ENCODE measurements around the gene TLCD1.

TLCD1 gene

DNA sequence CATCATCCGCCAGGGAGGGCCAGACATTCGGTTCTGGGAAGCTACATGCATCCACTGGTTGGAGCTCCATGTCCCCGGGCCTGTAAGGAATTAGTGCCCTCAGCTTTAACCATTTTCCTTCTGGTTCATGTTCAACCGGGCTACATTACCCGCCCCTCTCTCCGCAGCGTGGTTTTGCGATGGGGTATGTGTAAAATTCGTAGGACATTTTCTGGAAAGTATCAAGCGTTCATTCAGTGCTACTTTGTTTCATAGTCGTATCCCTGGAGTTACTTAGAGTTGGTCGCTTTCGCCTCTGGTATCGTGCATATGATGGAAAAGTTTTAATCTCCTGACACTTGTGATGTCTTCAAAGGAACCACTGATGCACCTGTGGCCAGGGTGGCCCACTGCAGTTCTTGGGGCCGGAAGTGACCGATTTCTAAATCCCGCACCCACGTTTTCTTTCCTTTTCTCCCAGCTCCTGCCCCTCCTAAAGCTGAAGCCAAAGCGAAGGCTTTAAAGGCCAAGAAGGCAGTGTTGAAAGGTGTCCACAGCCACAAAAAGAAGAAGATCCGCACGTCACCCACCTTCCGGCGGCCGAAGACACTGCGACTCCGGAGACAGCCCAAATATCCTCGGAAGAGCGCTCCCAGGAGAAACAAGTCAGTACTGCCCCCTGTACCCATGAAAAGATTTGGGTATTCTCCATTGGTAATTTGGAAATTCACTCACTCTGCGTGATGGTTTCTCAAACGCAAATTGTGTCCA is 5.6 kb downstream of the TLCD1 start:
- Histone ChIP-seq H3K27me3 (ENCODE audit: control insufficient read depth in 5 of 5, insufficient read depth in 4 of 5, low read length in 5 of 5) (peaks cover 0 to 8% (median 2%) of the 10 kb centered on the region in 5 donors), H3K9ac (ENCODE audit: low read length in 5 of 5) (peak overlapping the region; percentile 65 to 92 (median 87)), H3K9me3 (ENCODE audit: control insufficient read depth in 5 of 5, low read length in 5 of 5) (no peaks in the 10 kb centered on the region), H3K4me3 (ENCODE audit: low read depth in 1 of 5, low read length in 5 of 5) (peak overlapping the region; percentile 64 to 96 (median 92)), H3K4me1 (ENCODE audit: control insufficient read depth in 5 of 5, insufficient read depth in 5 of 5, low read length in 5 of 5) (peaks cover 12 to 66% (median 51%) of the 10 kb centered on the region in 5 donors), H3K36me3 (ENCODE audit: control insufficient read depth in 5 of 5, insufficient read depth in 5 of 5, low read length in 5 of 5) (peaks cover 8 to 37% (median 33%) of the 10 kb centered on the region in 5 donors), H3K27ac (ENCODE audit: low read depth, low read length) (peak overlapping the region; percentile 80)

DNA sequence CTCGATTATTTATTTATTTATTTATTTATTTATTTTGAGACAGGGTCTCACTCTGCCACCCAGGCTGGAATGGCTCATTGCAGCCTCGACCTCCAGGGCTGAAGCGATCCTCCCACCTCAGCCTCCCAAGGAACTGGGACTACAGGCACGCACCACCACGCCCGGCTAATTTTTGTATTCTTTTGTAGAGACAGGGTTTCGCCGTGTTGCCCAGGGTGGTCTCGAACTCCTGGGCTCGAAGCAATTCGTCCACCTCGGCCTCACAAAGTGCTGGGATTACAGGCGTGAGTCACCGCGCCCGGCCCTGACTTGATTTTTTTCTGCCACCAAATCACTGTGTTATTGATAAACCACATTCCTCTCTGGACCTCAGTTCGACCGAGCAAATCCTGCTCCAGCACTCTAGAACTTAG is 7.0 kb downstream of the TLCD1 start:
- peaks cover 8 to 42% (median 40%) of the 10 kb centered on the region in 5 donors for H3K36me3 ChIP-seq (ENCODE audit: control insufficient read depth in 5 of 5, insufficient read depth in 5 of 5, low read length in 5 of 5)
- peak overlapping the region in 2 of 5 donors; percentile 34 to 92 for H3K9ac ChIP-seq (ENCODE audit: low read length in 5 of 5)
- H3K27ac ChIP-seq (ENCODE audit: low read depth, low read length), result peak overlapping the region; percentile 80
- peaks cover 9 to 59% (median 46%) of the 10 kb centered on the region in 5 donors for H3K4me1 ChIP-seq (ENCODE audit: control insufficient read depth in 5 of 5, insufficient read depth in 5 of 5, low read length in 5 of 5)
- H3K4me3 ChIP-seq (ENCODE audit: low read depth in 1 of 5, low read length in 5 of 5), result peak overlapping the region in 4 of 5 donors; percentile 57 to 93 (median 78)
- peaks cover 0 to 8% (median 2%) of the 10 kb centered on the region in 5 donors for H3K27me3 ChIP-seq (ENCODE audit: control insufficient read depth in 5 of 5, insufficient read depth in 4 of 5, low read length in 5 of 5)
- no peaks in the 10 kb centered on the region for H3K9me3 ChIP-seq (ENCODE audit: control insufficient read depth in 5 of 5, low read length in 5 of 5)

DNA sequence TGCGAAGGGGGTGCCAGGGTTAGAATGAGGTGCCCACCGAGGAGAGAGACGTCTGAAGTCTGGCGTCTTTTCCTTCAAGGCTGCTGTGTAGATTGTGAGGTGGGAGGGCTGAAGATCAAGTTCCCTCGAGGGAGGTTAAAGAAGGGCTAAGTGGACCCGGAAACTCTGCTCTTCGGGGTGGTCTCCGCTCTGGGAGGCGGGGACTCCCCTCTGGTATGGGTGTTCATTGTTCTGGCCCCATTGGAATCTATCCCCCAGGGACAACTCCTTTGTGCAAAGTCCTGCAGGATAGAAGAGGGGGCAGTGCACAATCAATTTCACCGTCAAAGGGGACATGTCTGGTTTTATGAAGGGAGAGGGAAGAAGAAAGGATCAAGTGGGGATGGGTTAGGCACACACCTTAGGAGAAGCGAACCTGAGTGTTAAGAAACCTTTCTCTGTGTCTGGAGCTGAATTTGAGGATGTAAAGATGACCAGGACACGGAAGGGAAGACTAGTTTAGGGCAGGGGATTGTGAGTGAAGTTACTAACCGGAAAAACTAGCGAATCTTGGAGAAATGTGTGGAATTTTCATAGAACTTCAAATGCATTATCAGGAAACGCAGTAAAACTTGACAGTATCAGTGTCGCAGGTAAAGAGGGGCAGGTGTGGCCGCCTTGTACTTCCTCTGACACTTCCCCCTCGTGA is 7.6 kb downstream of the TLCD1 start:
- Histone ChIP-seq H3K27ac (ENCODE audit: low read depth, low read length) (peak overlapping the region; percentile 13), H3K27me3 (ENCODE audit: control insufficient read depth in 5 of 5, insufficient read depth in 4 of 5, low read length in 5 of 5) (peaks cover 0 to 8% (median 2%) of the 10 kb centered on the region in 5 donors), H3K9ac (ENCODE audit: low read length in 5 of 5) (peak overlapping the region in 2 of 5 donors; percentile 34 to 83), H3K4me1 (ENCODE audit: control insufficient read depth in 5 of 5, insufficient read depth in 5 of 5, low read length in 5 of 5) (peaks cover 9 to 59% (median 46%) of the 10 kb centered on the region in 5 donors), H3K36me3 (ENCODE audit: control insufficient read depth in 5 of 5, insufficient read depth in 5 of 5, low read length in 5 of 5) (peaks cover 4 to 37% (median 35%) of the 10 kb centered on the region in 5 donors), H3K9me3 (ENCODE audit: control insufficient read depth in 5 of 5, low read length in 5 of 5) (no peaks in the 10 kb centered on the region), H3K4me3 (ENCODE audit: low read depth in 1 of 5, low read length in 5 of 5) (peak overlapping the region; percentile 35 to 92 (median 66))

DNA sequence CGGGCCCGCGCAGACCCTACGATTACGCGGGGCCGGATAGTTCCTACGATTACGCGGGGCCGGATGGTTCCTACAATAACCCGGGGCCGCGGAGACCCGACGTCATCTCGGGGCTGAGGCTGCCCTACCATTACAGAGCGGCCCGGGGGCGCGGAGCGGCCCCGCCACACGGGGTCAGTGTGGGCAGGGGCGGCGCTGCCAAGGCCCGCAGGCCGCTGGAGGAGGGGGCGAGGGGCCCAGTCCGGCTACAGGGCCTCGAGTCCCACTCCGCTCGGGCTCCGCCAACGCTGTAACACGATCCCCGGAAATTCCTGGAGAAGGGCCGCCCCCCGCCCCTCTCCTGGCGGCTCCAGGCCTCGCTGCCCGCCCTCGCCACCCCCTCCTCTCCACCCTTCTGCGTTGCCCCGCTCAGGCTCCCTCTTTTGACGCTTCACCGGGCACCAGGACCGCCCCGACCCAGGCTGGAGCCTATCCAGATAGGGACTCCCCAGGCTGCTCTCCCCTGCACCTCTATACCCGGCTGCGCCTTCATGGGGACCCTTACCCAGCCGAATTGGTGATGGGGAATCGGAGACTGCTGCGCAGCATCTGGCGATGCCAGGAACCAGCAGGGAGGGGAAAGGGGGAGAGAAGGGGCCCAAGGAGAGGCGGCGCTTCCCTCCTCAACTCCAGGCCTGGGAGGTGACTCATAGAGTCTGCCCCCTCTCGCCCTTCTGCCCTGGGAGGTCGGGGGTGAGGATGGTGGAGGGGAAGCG is 8.3 kb downstream of the TLCD1 start, which contains the start of gene RAB34:
TSS of gene RAB34 (minus strand) at position 291 of the 755 bp plus-strand sequence. CDS start 602 bp downstream, outside the sequence.
- Histone ChIP-seq H3K4me1 (ENCODE audit: control insufficient read depth in 5 of 5, insufficient read depth in 5 of 5, low read length in 5 of 5) (peaks cover 9 to 59% (median 46%) of the 10 kb centered on the region in 5 donors), H3K36me3 (ENCODE audit: control insufficient read depth in 5 of 5, insufficient read depth in 5 of 5, low read length in 5 of 5) (peaks cover 3 to 30% (median 28%) of the 10 kb centered on the region in 5 donors), H3K27ac (ENCODE audit: low read depth, low read length) (peak within 1 kb of the TSS; percentile 13), H3K4me3 (ENCODE audit: low read depth in 1 of 5, low read length in 5 of 5) (peak within 1 kb of the TSS; percentile 35 to 92 (median 66)), H3K9ac (ENCODE audit: low read length in 5 of 5) (peak within 1 kb of the TSS; percentile 2 to 83 (median 73)), H3K27me3 (ENCODE audit: control insufficient read depth in 5 of 5, insufficient read depth in 4 of 5, low read length in 5 of 5) (peaks cover 0 to 8% (median 2%) of the 10 kb centered on the region in 5 donors), H3K9me3 (ENCODE audit: control insufficient read depth in 5 of 5, low read length in 5 of 5) (no peaks in the 10 kb centered on the region)

DNA sequence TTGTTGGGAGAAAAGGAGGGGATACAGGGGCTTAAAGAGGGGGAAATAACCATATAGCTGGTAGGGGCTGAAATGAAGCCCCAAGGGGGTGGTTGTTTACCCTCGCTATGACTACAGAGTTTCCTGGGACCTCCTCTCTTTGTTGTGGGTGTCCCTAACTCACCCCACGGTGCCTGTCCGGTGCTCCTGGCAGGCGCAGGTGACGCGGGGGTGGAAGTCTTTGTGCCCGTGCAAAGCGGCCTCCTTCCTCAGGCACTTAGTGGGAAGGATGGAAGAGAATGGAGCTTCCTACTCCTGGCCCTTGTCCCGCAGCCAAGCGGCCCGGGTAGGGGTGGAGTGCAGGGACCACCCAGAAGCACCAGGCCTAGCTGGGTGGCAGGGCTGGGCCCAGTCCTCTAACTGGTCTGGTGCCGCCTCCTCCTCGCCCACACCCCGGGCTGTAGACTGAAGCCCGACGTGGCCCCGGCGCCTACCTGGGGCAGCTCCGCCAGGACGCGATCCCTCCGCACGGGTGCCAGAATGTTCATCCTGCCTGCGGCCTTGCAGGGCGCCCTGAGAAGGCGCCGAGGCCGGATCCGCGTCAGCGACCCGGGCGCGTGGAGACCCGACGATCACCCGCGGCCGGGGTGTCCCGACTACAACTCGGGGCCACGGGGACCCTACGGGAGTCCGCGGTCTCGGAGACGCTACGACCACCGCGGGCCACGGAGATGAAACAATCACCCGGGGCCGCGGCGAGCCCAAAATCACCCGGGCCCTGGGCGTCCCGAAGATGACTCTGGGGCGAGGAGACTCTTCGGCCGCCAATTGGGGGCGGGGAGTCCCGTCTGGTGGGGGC is 9.1 kb downstream of the TLCD1 start:
- Histone ChIP-seq H3K36me3 (ENCODE audit: control insufficient read depth in 5 of 5, insufficient read depth in 5 of 5, low read length in 5 of 5) (peaks cover 3 to 23% (median 22%) of the 10 kb centered on the region in 5 donors), H3K27me3 (ENCODE audit: control insufficient read depth in 5 of 5, insufficient read depth in 4 of 5, low read length in 5 of 5) (peaks cover 0 to 8% (median 4%) of the 10 kb centered on the region in 5 donors), H3K9me3 (ENCODE audit: control insufficient read depth in 5 of 5, low read length in 5 of 5) (no peaks in the 10 kb centered on the region), H3K9ac (ENCODE audit: low read length in 5 of 5) (peak overlapping the region; percentile 2 to 83 (median 73)), H3K27ac (ENCODE audit: low read depth, low read length) (peak overlapping the region; percentile 13), H3K4me3 (ENCODE audit: low read depth in 1 of 5, low read length in 5 of 5) (peak overlapping the region; percentile 31 to 92 (median 65)), H3K4me1 (ENCODE audit: control insufficient read depth in 5 of 5, insufficient read depth in 5 of 5, low read length in 5 of 5) (peaks cover 9 to 66% (median 52%) of the 10 kb centered on the region in 5 donors)

DNA sequence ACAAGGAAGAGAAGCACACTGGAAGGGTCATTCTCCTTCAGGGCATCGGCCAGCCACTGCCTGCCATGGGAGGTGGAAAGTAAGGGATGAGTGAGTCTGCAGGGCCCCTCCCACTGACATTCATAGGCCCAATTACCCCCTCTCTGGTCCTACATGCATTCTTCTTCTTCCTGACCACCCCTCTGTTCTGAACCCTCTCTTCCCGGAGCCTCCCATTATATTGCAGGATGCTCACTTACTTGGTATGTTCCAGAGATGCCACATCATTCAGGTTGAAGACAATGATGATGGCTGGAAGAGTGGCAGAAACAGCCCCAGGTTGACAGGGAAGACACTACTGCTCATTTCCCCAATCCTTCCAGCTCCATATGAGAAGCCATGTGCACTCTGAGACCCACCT is 10.8 kb downstream of the TLCD1 start:
- Histone ChIP-seq H3K9me3 (ENCODE audit: control insufficient read depth in 5 of 5, low read length in 5 of 5) (no peaks in the 10 kb centered on the region), H3K4me3 (ENCODE audit: low read depth in 1 of 5, low read length in 5 of 5) (no peak overlapping the region), H3K9ac (ENCODE audit: low read length in 5 of 5) (no peak overlapping the region), H3K4me1 (ENCODE audit: control insufficient read depth in 5 of 5, insufficient read depth in 5 of 5, low read length in 5 of 5) (peaks cover 3 to 64% (median 46%) of the 10 kb centered on the region in 5 donors), H3K27ac (ENCODE audit: low read depth, low read length) (no peak overlapping the region), H3K27me3 (ENCODE audit: control insufficient read depth in 5 of 5, insufficient read depth in 4 of 5, low read length in 5 of 5) (peaks cover 0 to 8% (median 4%) of the 10 kb centered on the region in 5 donors), H3K36me3 (ENCODE audit: control insufficient read depth in 5 of 5, insufficient read depth in 5 of 5, low read length in 5 of 5) (peaks cover 0 to 18% (median 15%) of the 10 kb centered on the region in 5 donors)

DNA sequence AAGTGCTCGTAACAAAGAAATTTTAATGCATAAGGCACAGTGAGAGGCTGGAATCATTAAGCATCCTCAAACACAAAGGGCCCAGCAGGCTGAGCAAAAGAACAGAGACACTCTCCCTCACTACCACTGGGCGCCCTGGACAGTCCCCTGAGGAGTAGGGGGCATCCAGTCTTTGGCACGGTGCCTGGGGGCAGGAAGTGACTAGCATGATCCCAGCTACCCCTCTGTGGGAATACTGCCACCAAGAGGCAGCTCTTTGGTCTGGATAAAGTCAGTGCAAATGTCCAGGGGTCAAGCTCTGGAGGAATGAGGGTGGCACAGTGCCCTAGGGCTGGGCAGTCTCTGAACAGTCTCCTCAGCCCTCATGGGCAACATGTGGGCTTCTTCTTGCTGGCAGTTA is 11.8 kb downstream of the TLCD1 start:
- no peak overlapping the region for H3K9ac ChIP-seq (ENCODE audit: low read length in 5 of 5)
- H3K4me1 ChIP-seq (ENCODE audit: control insufficient read depth in 5 of 5, insufficient read depth in 5 of 5, low read length in 5 of 5), result peaks cover 0 to 57% (median 43%) of the 10 kb centered on the region in 5 donors
- H3K27ac ChIP-seq (ENCODE audit: low read depth, low read length), result no peak overlapping the region
- no peaks in the 10 kb centered on the region for H3K9me3 ChIP-seq (ENCODE audit: control insufficient read depth in 5 of 5, low read length in 5 of 5)
- H3K36me3 ChIP-seq (ENCODE audit: control insufficient read depth in 5 of 5, insufficient read depth in 5 of 5, low read length in 5 of 5), result peaks cover 0 to 18% (median 15%) of the 10 kb centered on the region in 5 donors
- peaks cover 0 to 8% (median 4%) of the 10 kb centered on the region in 5 donors for H3K27me3 ChIP-seq (ENCODE audit: control insufficient read depth in 5 of 5, insufficient read depth in 4 of 5, low read length in 5 of 5)
- no peak overlapping the region for H3K4me3 ChIP-seq (ENCODE audit: low read depth in 1 of 5, low read length in 5 of 5)

DNA sequence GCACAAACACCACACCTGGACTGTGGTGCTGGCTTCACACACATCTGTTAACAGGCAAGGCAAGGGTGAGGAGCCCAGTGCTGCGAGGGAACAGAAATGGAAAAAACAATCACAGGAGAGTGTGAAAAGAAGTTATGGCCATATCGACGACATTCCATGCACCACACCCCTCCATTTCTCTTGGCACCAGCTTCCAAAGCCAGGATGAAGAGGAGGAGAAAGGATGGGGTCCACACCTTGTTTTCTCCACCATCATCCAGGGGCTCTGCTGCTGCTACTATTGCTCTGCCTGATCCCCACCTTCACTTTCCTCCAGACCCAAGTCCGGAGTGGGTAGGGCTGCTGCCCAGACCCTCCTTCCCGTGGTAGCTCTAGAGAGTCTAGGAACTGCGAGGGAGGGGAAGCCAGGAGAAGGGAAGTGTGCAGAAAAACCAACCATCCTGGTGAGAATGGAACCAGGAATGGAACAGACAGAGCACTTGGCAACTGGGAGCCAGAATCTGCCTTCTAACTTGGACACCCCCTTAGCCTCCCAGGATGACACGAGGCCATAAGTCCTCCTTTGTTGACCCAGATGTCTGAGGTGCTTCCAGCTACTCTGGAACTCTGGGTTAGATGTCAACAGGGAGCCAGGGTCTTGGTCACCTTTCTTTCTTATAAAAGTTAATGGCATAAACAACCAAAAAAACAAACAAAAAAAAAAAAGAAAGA is 13.2 kb downstream of the TLCD1 start:
- H3K4me3 ChIP-seq (ENCODE audit: low read depth in 1 of 5, low read length in 5 of 5), result peak overlapping the region in 1 of 5 donors; percentile 65
- H3K27me3 ChIP-seq (ENCODE audit: control insufficient read depth in 5 of 5, insufficient read depth in 4 of 5, low read length in 5 of 5), result peaks cover 0 to 8% (median 4%) of the 10 kb centered on the region in 5 donors
- no peak overlapping the region for H3K27ac ChIP-seq (ENCODE audit: low read depth, low read length)
- H3K4me1 ChIP-seq (ENCODE audit: control insufficient read depth in 5 of 5, insufficient read depth in 5 of 5, low read length in 5 of 5), result peaks cover 0 to 43% (median 30%) of the 10 kb centered on the region in 5 donors
- H3K36me3 ChIP-seq (ENCODE audit: control insufficient read depth in 5 of 5, insufficient read depth in 5 of 5, low read length in 5 of 5), result peaks cover 0 to 18% (median 15%) of the 10 kb centered on the region in 5 donors
- no peaks in the 10 kb centered on the region for H3K9me3 ChIP-seq (ENCODE audit: control insufficient read depth in 5 of 5, low read length in 5 of 5)
- no peak overlapping the region for H3K9ac ChIP-seq (ENCODE audit: low read length in 5 of 5)

Measured in subcutaneous abdominal adipose tissue (tissue), 5 donors.